ENCODE data around the gene MYLIP.

GRCh38 chr6:16081326-16081725 lies 47.6 kb upstream of the MYLIP start:
- TF ChIP-seq EZH2phosphoT487 (IDR thresholded peaks at IDR 0.05; ENCODE audit: unreplicated experiment) (no peak), CTCF (conservative IDR thresholded peaks at IDR 0.05; ENCODE audit: low read depth in 2 of 2) (no peak), CREB1 (CRISPR knock-in tag; IDR thresholded peaks at IDR 0.05; ENCODE audit: low read depth) (no peak), EZH2 (IDR thresholded peaks at IDR 0.05; ENCODE audit: low read depth, unreplicated experiment) (no peak), ZNF331 (CRISPR knock-in tag; IDR thresholded peaks at IDR 0.05; ENCODE audit: low read depth) (no peak), NANOG (IDR thresholded peaks at IDR 0.05; ENCODE audit: borderline replicate concordance) (no peak), POLR2AphosphoS5 (IDR thresholded peaks at IDR 0.05; ENCODE audit: low read depth) (no peak), JUNB (IDR thresholded peaks at IDR 0.05; ENCODE audit: unreplicated experiment) (no peak)
- TF ChIP-seq, protein P1, sequence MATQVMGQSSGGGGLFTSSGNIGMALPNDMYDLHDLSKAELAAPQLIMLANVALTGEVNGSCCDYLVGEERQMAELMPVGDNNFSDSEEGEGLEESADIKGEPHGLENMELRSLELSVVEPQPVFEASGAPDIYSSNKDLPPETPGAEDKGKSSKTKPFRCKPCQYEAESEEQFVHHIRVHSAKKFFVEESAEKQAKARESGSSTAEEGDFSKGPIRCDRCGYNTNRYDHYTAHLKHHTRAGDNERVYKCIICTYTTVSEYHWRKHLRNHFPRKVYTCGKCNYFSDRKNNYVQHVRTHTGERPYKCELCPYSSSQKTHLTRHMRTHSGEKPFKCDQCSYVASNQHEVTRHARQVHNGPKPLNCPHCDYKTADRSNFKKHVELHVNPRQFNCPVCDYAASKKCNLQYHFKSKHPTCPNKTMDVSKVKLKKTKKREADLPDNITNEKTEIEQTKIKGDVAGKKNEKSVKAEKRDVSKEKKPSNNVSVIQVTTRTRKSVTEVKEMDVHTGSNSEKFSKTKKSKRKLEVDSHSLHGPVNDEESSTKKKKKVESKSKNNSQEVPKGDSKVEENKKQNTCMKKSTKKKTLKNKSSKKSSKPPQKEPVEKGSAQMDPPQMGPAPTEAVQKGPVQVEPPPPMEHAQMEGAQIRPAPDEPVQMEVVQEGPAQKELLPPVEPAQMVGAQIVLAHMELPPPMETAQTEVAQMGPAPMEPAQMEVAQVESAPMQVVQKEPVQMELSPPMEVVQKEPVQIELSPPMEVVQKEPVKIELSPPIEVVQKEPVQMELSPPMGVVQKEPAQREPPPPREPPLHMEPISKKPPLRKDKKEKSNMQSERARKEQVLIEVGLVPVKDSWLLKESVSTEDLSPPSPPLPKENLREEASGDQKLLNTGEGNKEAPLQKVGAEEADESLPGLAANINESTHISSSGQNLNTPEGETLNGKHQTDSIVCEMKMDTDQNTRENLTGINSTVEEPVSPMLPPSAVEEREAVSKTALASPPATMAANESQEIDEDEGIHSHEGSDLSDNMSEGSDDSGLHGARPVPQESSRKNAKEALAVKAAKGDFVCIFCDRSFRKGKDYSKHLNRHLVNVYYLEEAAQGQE (IDR thresholded peaks at IDR 0.05; ENCODE audit: unreplicated experiment): no peak
